HFFc6 (cell line): ENCODE results near the gene CFAP141. TPM values are rescaled to one million over a fixed set of nuclear protein-coding genes. Genes with fewer than 3 reads are reported as not detected.

Experiments used
- DNase-seq: peaks from one replicate; pipeline ENCODE4 v3.0.0-alpha.2; 2018
- H3K27ac Mint-ChIP-seq: 2 replicates; pipeline ENCODE4 v1.8.0; 2020; ENCODE audit warnings: mild to moderate bottlenecking, mixed read lengths
- H3K27me3 Mint-ChIP-seq: 2 replicates; pipeline ENCODE4 v1.8.0; 2021; ENCODE audit warnings: mild to moderate bottlenecking, moderate library complexity, mixed read lengths; ENCODE audit not compliant: insufficient read depth
- H3K36me3 Mint-ChIP-seq: 2 replicates; pipeline ENCODE4 v1.8.0; 2021; ENCODE audit warnings: low read depth, mixed read lengths
- H3K4me1 Mint-ChIP-seq: 2 replicates; pipeline ENCODE4 v1.8.0; 2020; ENCODE audit warnings: low read depth, mixed read lengths
- H3K4me3 Mint-ChIP-seq: 2 replicates; pipeline ENCODE4 v1.8.0; 2020; ENCODE audit warnings: mild to moderate bottlenecking, moderate library complexity, mixed read lengths
- H3K9me3 Mint-ChIP-seq: 2 replicates; pipeline ENCODE4 v1.8.0; 2020; ENCODE audit warnings: mild to moderate bottlenecking, mixed read lengths
- CTCF ChIP-seq: fragments of 200-600 bp; sonication (generic); IDR thresholded peaks from 2 replicates; pipeline ENCODE4 v1.5.0; 2021; ENCODE audit warnings: antibody characterized with exemption, mild to moderate bottlenecking
- total RNA-seq, 6 experiments: library from RNA; stranded (reverse); fragmentation: NEBNext Ultra II Directional; extraction: Animal tissue kit (Norgen Biotek cat#: 25700); gene quantifications; 2 replicates in 1 of 6; 3 replicates in 5 of 6; pipeline ENCODE4 v1.2.3, GENCODE V29; 2021

CFAP141 gene
- total RNA-seq, 6 experiments from 2014 or later = not detected

DNA sequence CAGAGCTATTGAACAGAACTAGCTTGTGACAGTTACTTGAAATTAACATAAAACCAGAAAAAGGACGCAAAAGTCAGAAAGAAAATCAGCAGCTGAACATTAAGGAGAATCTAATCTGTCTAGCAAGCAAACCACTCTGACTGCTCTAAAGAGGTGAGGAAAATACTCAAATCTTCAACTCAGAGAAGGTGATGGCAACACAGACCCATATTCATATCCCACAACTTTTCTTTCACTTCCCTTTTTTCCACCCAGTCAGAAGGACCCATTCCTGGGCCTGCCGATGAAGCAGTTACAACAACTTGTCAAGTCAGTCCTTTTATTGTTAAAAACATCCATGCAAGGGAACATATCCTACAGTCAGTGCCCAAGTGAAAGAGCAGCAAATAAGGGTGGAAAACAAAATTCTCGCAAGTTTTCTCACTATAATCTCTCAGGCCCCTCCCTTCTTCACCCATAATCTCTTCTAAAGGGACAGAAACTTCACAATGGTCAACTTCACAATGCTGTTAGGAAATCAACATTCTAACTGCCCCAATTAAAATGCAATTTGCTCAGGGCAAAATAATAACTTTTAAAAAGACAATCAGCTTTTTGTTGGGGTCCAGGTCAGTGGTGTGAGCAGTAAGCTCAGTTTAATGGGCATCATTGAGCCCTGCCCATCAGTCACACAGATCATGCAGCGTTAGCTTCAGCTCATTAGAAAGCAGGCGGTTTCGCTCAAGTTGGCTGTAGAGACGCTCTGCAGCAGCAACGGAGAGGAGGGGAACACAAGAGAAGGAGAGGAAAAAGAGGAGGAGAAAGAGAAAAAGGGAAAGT lies 47.6 kb downstream of the CFAP141 start:
- no peak for DNase-seq
- H3K9me3 Mint-ChIP-seq = no peaks in the 10 kb centered on the region
- H3K36me3 Mint-ChIP-seq = peaks cover 64% of the 10 kb centered on the region
- H3K4me3 Mint-ChIP-seq = no peak overlapping the region
- no peaks in the 10 kb centered on the region; the same call in 1 of the 2 replicates for H3K27me3 Mint-ChIP-seq
- H3K4me1 Mint-ChIP-seq = peaks cover 34% of the 10 kb centered on the region
- H3K27ac Mint-ChIP-seq = peak overlapping the region; percentile 25
- TF ChIP-seq CTCF = no peak

DNA sequence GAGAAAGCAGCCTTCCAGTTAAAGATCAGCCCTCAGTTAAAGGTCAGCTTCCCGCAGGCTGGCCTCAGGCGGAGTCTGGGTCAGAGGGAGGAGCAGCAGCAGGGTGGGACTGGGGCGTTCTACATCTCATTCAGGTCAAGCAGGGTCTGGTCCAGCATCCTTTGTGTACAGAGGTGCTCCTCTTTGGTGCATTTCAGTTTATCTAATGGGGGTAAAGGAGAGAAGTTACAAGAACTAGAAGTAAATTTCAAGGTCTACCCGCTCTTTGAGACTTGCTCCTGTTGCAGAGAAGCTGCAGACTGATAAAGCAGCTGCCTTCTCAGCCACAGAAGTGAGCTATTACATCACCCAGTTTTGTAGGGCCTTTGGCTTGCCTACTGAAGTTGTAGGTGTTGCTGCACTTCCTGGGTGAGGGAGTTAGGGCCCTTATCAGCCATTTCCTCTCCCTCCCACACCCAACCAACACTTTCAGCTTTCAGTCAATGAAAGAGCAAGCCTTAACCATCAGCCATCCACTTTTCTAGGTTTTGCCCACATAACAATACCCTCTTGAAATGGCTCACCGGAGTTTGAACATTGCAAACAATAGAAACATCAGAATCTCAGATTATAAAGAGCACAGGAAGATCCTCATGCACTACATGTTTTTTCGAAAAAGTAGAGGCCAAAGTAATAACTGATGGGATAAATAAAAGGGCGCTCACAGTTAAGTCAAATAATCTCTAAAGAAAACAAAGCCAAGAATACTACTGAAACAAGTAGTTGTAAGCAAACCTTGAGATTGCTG lies 48.4 kb downstream of the CFAP141 start:
- peak overlapping the region; percentile 25 for H3K27ac Mint-ChIP-seq
- peaks cover 56% of the 10 kb centered on the region for H3K36me3 Mint-ChIP-seq
- H3K4me3 Mint-ChIP-seq = no peak overlapping the region
- TF ChIP-seq CTCF = no peak
- DNase-seq = no peak
- peaks cover 34% of the 10 kb centered on the region for H3K4me1 Mint-ChIP-seq
- H3K9me3 Mint-ChIP-seq = no peaks in the 10 kb centered on the region
- no peaks in the 10 kb centered on the region; the same call in 1 of the 2 replicates for H3K27me3 Mint-ChIP-seq

DNA sequence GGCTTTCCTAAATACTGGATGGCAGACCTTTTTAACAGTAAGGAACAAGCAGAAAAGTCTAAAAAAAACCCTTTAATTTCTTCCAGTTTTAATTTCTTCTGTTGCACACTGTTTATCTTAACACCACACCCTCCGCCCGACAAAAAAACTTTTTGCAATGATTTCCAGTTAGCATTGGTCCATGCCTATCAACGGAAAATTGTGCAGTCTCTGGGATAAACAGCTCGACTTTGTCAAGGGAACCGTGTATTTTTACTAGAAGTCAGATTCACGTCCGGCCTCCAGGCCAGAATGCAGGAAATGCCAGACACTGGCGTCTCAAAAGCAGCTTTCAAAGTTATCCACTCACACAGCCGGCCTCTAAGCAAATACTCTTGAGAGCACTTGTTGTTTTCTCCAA lies 50.9 kb downstream of the CFAP141 start:
- H3K27ac Mint-ChIP-seq = peak overlapping the region; percentile 53; the same call in 1 of the 2 replicates
- H3K4me3 Mint-ChIP-seq = no peak overlapping the region
- DNase-seq = peak; percentile 16
- no peak for TF ChIP-seq CTCF
- peaks cover 41% of the 10 kb centered on the region for H3K36me3 Mint-ChIP-seq
- H3K4me1 Mint-ChIP-seq = peaks cover 42% of the 10 kb centered on the region
- no peaks in the 10 kb centered on the region; the same call in 1 of the 2 replicates for H3K27me3 Mint-ChIP-seq
- H3K9me3 Mint-ChIP-seq = no peaks in the 10 kb centered on the region

DNA sequence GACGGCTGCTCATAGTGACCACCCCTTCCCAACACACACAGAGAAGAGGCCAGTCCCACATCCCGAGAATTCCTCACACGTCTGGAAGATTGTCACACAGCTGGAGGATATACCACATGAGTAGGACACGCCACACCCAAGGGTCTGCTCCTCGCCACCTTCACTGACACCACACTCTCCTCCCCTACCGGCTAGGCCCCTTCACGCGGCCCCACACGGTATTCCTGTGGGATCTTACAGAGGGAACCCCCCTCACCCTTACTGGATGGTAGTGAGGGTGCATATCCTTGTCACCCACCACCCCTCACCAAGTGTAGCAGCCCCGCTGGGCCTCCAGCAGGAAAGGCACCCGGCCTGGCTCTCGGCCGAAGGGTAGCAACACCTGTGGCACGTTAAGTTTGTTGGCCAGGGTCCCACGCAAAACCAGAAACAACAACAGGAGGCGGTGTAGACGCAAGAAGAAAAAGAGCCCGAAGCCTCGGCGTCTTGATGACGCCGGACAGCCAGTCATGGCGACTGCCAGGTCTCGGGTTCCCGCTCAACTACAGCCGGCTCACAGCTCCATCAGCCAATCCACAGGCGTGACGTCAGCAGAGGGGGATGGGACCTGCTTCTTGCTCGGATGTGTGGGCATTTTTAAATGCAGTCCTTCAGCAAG lies 51.5 kb downstream of the CFAP141 start, which contains the start of gene NUP210L:
Gene NUP210L (minus strand): TSS at position 540 of the 658 bp plus-strand sequence.
- no peaks in the 10 kb centered on the region for H3K9me3 Mint-ChIP-seq
- TF ChIP-seq CTCF = no peak; the same call in 1 of the 2 replicates
- no peak for DNase-seq
- H3K27me3 Mint-ChIP-seq = no peaks in the 10 kb centered on the region; the same call in 1 of the 2 replicates
- peaks cover 42% of the 10 kb centered on the region for H3K4me1 Mint-ChIP-seq
- peaks cover 37% of the 10 kb centered on the region for H3K36me3 Mint-ChIP-seq
- peak within 1 kb of the TSS; percentile 55 for H3K27ac Mint-ChIP-seq
- H3K4me3 Mint-ChIP-seq = no peak within 1 kb of the TSS

GRCh38 chr1:154154053-154154452 lies 52.1 kb downstream of the CFAP141 start:
- Mint-ChIP-seq H3K27ac (peak overlapping the region; percentile 55), H3K27me3 (no peaks in the 10 kb centered on the region; the same call in 1 of the 2 replicates), H3K4me1 (peaks cover 41% of the 10 kb centered on the region), H3K4me3 (no peak overlapping the region), H3K36me3 (peaks cover 30% of the 10 kb centered on the region), H3K9me3 (no peaks in the 10 kb centered on the region)
- TF ChIP-seq CTCF = no peak
- DNase-seq = no peak
